ENCODE results near the gene DPCD.

- TF ChIP-seq POLR2A (IDR thresholded peaks at IDR 0.05) (no peak), CTCF (IDR thresholded peaks at IDR 0.05) (no peak), POLR2AphosphoS5 (IDR thresholded peaks at IDR 0.05) (no peak), EP300 (IDR thresholded peaks at IDR 0.05) (no peak)
Observed at GRCh38 chr10:101562231-101562630, 25.9 kb upstream of the DPCD start.

Data from gastroesophageal sphincter (tissue), 3 donors.